Epithelial cell of esophagus (primary cell): ENCODE results near the gene INO80D.

Experiments
- DNase-seq: peaks from one replicate; pipeline ENCODE4 v3.0.0; 2010; ENCODE audit warnings: low read depth
- H3K4me3 ChIP-seq: 2 replicates; pipeline ENCODE4 v1.5.1; 2011; ENCODE audit warnings: mild to moderate bottlenecking, low read length, control low read depth
- CTCF ChIP-seq: IDR thresholded peaks from 2 replicates; pipeline ENCODE4 v1.5.1; 2011; ENCODE audit warnings: low read depth, mild to moderate bottlenecking, low read length, control low read depth, inconsistent platforms; ENCODE audit not compliant: insufficient read depth; ENCODE audit errors: missing control alignments

INO80D gene

GRCh38 chr2:206069417-206069816 is 16.6 kb downstream of the INO80D start:
- no peak for TF ChIP-seq CTCF
- no peak for DNase-seq

DNA sequence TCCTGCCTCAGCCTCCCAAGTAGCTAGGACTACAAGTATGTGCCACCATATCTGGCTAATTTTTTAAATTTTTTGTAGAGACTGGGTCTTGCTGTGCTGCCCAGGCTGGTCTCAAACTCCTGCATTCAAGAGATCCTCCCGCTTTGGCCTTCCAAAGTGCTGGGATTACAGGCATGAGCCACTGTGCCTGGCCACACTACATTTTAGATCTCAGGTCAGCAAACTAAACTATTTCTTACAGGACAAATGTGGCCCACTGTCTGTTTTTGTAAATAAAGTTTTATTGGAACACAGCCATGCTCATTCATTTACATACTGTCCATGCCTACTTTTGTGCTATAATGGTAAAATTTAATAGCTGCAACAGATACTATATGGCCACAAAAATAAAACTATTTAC is 17.8 kb downstream of the INO80D start:
- no peak overlapping the region for H3K4me3 ChIP-seq
- DNase-seq = no peak
- TF ChIP-seq CTCF = no peak

More at GRCh38 chr2:206069417-206069816, 16.6 kb downstream of the INO80D start:
- no peak overlapping the region for H3K4me3 ChIP-seq

GRCh38 chr2:206064077-206064476 is 21.9 kb downstream of the INO80D start:
- H3K4me3 ChIP-seq = no peak overlapping the region
- DNase-seq = no peak
- no peak for TF ChIP-seq CTCF

DNA sequence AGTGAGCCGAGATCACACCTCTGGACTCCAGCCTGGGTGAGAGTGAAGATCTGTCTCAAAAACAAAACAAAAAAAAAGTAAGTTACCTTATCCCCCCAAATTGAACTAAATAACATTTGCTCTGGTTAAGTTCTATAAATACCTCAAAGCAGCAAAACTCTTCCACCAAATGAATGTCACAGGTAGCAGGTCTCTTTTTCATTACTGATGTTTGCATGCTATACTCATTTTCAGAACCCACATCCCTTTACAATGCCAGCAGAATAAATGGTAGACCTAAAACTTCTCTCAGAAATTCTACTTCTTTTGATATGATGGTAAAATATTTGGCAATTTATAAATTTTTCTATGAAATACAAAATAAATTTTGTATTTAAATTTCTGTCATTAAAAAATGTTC is 22.3 kb downstream of the INO80D start:
- no peak for TF ChIP-seq CTCF
- no peak for DNase-seq
- H3K4me3 ChIP-seq = no peak overlapping the region

DNA sequence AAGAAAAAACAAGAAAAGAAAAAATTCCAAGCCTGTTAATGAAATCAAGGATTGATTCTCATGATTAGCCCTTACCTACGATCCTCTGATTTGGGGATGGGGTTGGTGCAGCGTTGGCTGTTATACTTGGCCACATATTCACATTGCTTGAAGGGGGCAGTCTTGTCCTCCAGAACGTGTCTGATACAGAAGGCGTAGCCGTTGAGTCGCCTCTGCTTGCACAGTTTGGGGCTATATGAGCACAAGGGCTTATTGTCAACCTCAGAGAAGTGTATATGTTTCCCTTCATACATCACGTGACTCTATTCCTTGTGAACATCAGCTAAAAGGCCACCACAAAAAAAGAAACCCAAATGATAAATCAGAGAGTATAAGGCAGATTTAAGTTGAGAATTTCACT is 23.2 kb downstream of the INO80D start:
- no peak for DNase-seq
- H3K4me3 ChIP-seq = no peak overlapping the region
- no peak for TF ChIP-seq CTCF

DNA sequence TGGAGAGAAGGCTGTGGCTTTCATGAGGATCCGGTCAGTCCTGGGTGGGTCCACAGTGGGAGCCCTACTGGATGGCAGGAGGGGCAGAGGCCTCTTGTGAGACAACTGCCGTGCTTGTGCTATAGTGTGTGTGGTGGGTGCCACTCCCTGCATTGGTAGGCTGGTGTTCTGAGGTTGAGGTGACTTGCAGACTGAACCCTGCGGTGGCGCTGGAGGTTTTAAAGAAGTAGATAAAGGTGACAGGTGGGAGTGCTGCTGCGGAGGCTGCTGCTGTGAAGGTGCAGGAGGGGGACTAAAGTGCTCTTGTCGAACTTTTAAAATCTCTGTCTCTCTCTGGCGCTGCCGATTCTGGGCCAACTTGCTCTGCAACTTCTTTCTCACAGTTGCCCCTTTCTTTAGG is 29.7 kb downstream of the INO80D start:
- no peak overlapping the region for H3K4me3 ChIP-seq
- TF ChIP-seq CTCF = no peak
- no peak for DNase-seq

GRCh38 chr2:206054952-206055351 is 31.0 kb downstream of the INO80D start:
- TF ChIP-seq CTCF = no peak
- DNase-seq = no peak
- no peak overlapping the region for H3K4me3 ChIP-seq
